Measurements from ENCODE around the gene RNF121. TPM values are rescaled to one million over a fixed set of nuclear protein-coding genes. Genes with fewer than 3 reads are reported as not detected.

RNF121 gene
- total RNA-seq, 1 donor from 2014 or later: 59.6 TPM

GRCh38 chr11:72042064-72042745 is 113.4 kb downstream of the RNF121 start:
- no peak overlapping the region for H3K4me3 Mint-ChIP-seq (ENCODE audit: low read depth)
- TF ChIP-seq CTCF (IDR thresholded peaks at IDR 0.05; ENCODE audit: unreplicated experiment): no peak
- DNase-seq (ENCODE audit: low spot score, unreplicated experiment): no peak
- peaks cover 6% of the 10 kb centered on the region for H3K4me1 Mint-ChIP-seq (ENCODE audit: low read depth)
- peaks cover 2% of the 10 kb centered on the region for H3K36me3 Mint-ChIP-seq (ENCODE audit: insufficient read depth)
- H3K9me3 Mint-ChIP-seq (ENCODE audit: low read depth): no peaks in the 10 kb centered on the region
- H3K27me3 Mint-ChIP-seq: no peaks in the 10 kb centered on the region
- no peak overlapping the region for H3K27ac Mint-ChIP-seq

- no peak overlapping the region for H3K4me3 Mint-ChIP-seq (ENCODE audit: low read depth)
These were observed 117.0 kb downstream of the RNF121 start for GRCh38 chr11:72045849-72046248.

More at GRCh38 chr11:72045849-72046248, 117.0 kb downstream of the RNF121 start:
- no peak for DNase-seq (ENCODE audit: low spot score, unreplicated experiment)
- no peaks in the 10 kb centered on the region for H3K27me3 Mint-ChIP-seq
- H3K36me3 Mint-ChIP-seq (ENCODE audit: insufficient read depth): peaks cover 2% of the 10 kb centered on the region
- H3K27ac Mint-ChIP-seq: no peak overlapping the region
- peaks cover 24% of the 10 kb centered on the region for H3K4me1 Mint-ChIP-seq (ENCODE audit: low read depth)
- no peak for TF ChIP-seq CTCF (IDR thresholded peaks at IDR 0.05; ENCODE audit: unreplicated experiment)
- H3K9me3 Mint-ChIP-seq (ENCODE audit: low read depth): no peaks in the 10 kb centered on the region

Other genes starting within 250 kb of the RNF121 start
- gene DEFB108B, start 95.8 kb upstream of the RNF121 start, total RNA-seq: not detected in 2 replicates
- not detected in 2 replicates for gene DEFB131B, start 50.6 kb upstream of the RNF121 start, total RNA-seq
- 12.3 and 13.9 TPM in 2 replicates for gene XNDC1N, start 452 bp upstream of the RNF121 start, total RNA-seq
- 19.8 and 20.1 TPM in 2 replicates for gene IL18BP, start 69.9 kb downstream of the RNF121 start, total RNA-seq
- gene NUMA1, start 151.5 kb downstream of the RNF121 start, total RNA-seq: 238 and 255 TPM in 2 replicates
- 12.4 and 14.9 TPM in 2 replicates for gene LRRC51, start 151.8 kb downstream of the RNF121 start, total RNA-seq
- gene LAMTOR1, start 174.3 kb downstream of the RNF121 start, total RNA-seq: 84.9 and 85.4 TPM in 2 replicates
- gene TOMT, start 176.9 kb downstream of the RNF121 start, total RNA-seq: not detected in 2 replicates
- 56.1 and 61.3 TPM in 2 replicates for gene ANAPC15, start 183.6 kb downstream of the RNF121 start, total RNA-seq
- gene FOLR3, start 206.7 kb downstream of the RNF121 start, total RNA-seq: 0.98 TPM in 1 of 2 replicates, not detected in the other